WTC11 (cell line): ENCODE results near the gene RHOB. TPM values are rescaled to one million over a fixed set of nuclear protein-coding genes. Genes with fewer than 3 reads are reported as not detected.

Experiments
- ATAC-seq: fragments of 200-7000 bp; cut with Tn5 transposase; 2 replicates; pipeline ENCODE4 v1.10.0; 2021; ENCODE audit warnings: mild to moderate bottlenecking, moderate library complexity
- CTCF ChIA-PET: fragments of 300-600 bp; sonication (Branson Sonifier 250); formaldehyde crosslinking; loops from one replicate; lab custom pipeline; 2021; ENCODE audit warnings: antibody characterized with exemption; lab: Charles Lee
- POLR2A ChIA-PET: fragments of 350-600 bp; sonication (Branson Sonifier 250); formaldehyde crosslinking; loops from one replicate; lab custom pipeline; 2021; ENCODE audit warnings: antibody characterized with exemption; lab: Charles Lee
- DNase-seq: peaks from one replicate; pipeline ENCODE4 v3.0.0; 2021; ENCODE audit warnings: low spot score
- H3K27ac Mint-ChIP-seq: 2 replicates; pipeline ENCODE4 v1.8.0; 2021; ENCODE audit warnings: mixed read lengths
- H3K27me3 Mint-ChIP-seq: 2 replicates; pipeline ENCODE4 v1.8.0; 2021; ENCODE audit warnings: low read depth, mild to moderate bottlenecking, moderate library complexity, mixed read lengths
- H3K36me3 Mint-ChIP-seq: 2 replicates; pipeline ENCODE4 v1.8.0; 2021; ENCODE audit warnings: mixed read lengths
- H3K4me1 Mint-ChIP-seq: 2 replicates; pipeline ENCODE4 v1.8.0; 2022; ENCODE audit warnings: mixed read lengths
- H3K4me3 Mint-ChIP-seq: 2 replicates; pipeline ENCODE4 v1.8.0; 2021; ENCODE audit warnings: mild to moderate bottlenecking, moderate library complexity, mixed read lengths
- H3K9me3 Mint-ChIP-seq: 2 replicates; pipeline ENCODE4 v1.8.0; 2021; ENCODE audit warnings: mixed read lengths
- ATF1 ChIP-seq: sonication (generic); formaldehyde crosslinking; IDR thresholded peaks from 2 replicates; pipeline ENCODE4 v1.8.1; 2023; ENCODE audit warnings: mild to moderate bottlenecking, moderate library complexity, missing genetic modification reagents
- FOXP1 ChIP-seq: sonication (generic); formaldehyde crosslinking; IDR thresholded peaks from 2 replicates; pipeline ENCODE4 v1.8.0; 2022; ENCODE audit warnings: missing genetic modification reagents, mild to moderate bottlenecking, moderate library complexity, borderline replicate concordance
- KAT7 ChIP-seq: sonication (generic); formaldehyde crosslinking; IDR thresholded peaks from 2 replicates; pipeline ENCODE4 v1.8.1; 2023; ENCODE audit warnings: missing genetic modification reagents, mild to moderate bottlenecking, borderline replicate concordance
- NFE2L1 ChIP-seq: sonication (generic); formaldehyde crosslinking; IDR thresholded peaks from 2 replicates; pipeline ENCODE4 v1.8.1; 2023; ENCODE audit warnings: missing genetic modification reagents
- PREB ChIP-seq: sonication (generic); formaldehyde crosslinking; IDR thresholded peaks from 2 replicates; pipeline ENCODE4 v1.8.1; 2022; ENCODE audit warnings: mild to moderate bottlenecking, missing genetic modification reagents, moderate library complexity, borderline replicate concordance
- ZNF138 ChIP-seq: sonication (generic); formaldehyde crosslinking; conservative IDR thresholded peaks from 2 replicates; pipeline ENCODE4 v1.8.1; 2022; ENCODE audit warnings: mild to moderate bottlenecking, moderate library complexity, missing genetic modification reagents
- ZNF219 ChIP-seq: sonication (generic); formaldehyde crosslinking; IDR thresholded peaks from 2 replicates; pipeline ENCODE4 v1.8.0; 2023; ENCODE audit warnings: missing genetic modification reagents, mild to moderate bottlenecking, borderline replicate concordance
- ZNF232 ChIP-seq: sonication (generic); formaldehyde crosslinking; IDR thresholded peaks from 2 replicates; pipeline ENCODE4 v1.8.0; 2022; ENCODE audit warnings: mild to moderate bottlenecking, missing genetic modification reagents
- ZNF281 ChIP-seq: sonication (generic); formaldehyde crosslinking; IDR thresholded peaks from 2 replicates; pipeline ENCODE4 v1.8.0; 2023; ENCODE audit warnings: mild to moderate bottlenecking, missing genetic modification reagents
- ZNF317 ChIP-seq: sonication (generic); formaldehyde crosslinking; IDR thresholded peaks from 2 replicates; pipeline ENCODE4 v1.8.1; 2023; ENCODE audit warnings: low read depth, mild to moderate bottlenecking, moderate library complexity, missing genetic modification reagents, borderline replicate concordance
- total RNA-seq: library from RNA; stranded (reverse); gene quantifications from 3 replicates; pipeline ENCODE4 v1.2.3, GENCODE V29; 2021
- TF ChIP-seq, protein P1 (sequence below): fragments of 250-450 bp; sonication (Bioruptor Pico); IDR thresholded peaks from 2 replicates; pipeline ENCODE4 v1.9.0; 2021; ENCODE audit warnings: mild to moderate bottlenecking, borderline replicate concordance
- TF ChIP-seq, protein P2 (sequence below): fragments of 250-450 bp; sonication (Bioruptor Pico); IDR thresholded peaks from 2 replicates; pipeline ENCODE4 v1.8.0; 2021; ENCODE audit warnings: mild to moderate bottlenecking
- TF ChIP-seq, protein P3 (sequence below): fragments of 200-600 bp; IDR thresholded peaks from 2 replicates; pipeline ENCODE4 v1.8.0; 2022; ENCODE audit warnings: antibody characterized with exemption
- TF ChIP-seq, protein P4 (sequence below): sonication (generic); formaldehyde crosslinking; IDR thresholded peaks from 2 replicates; pipeline ENCODE4 v1.8.1; 2023; ENCODE audit warnings: mild to moderate bottlenecking, missing genetic modification reagents

RHOB gene
- total RNA-seq, 1 experiment from 2014 or later, result 20.4 TPM

GRCh38 chr2:20430035-20430434, 16.8 kb upstream of the RHOB start:
- no peak for TF ChIP-seq ZNF138 (CRISPR knock-in tag)
- TF ChIP-seq NFE2L1 (CRISPR knock-in tag), result no peak
- TF ChIP-seq KAT7, result no peak
- TF ChIP-seq, protein P1, sequence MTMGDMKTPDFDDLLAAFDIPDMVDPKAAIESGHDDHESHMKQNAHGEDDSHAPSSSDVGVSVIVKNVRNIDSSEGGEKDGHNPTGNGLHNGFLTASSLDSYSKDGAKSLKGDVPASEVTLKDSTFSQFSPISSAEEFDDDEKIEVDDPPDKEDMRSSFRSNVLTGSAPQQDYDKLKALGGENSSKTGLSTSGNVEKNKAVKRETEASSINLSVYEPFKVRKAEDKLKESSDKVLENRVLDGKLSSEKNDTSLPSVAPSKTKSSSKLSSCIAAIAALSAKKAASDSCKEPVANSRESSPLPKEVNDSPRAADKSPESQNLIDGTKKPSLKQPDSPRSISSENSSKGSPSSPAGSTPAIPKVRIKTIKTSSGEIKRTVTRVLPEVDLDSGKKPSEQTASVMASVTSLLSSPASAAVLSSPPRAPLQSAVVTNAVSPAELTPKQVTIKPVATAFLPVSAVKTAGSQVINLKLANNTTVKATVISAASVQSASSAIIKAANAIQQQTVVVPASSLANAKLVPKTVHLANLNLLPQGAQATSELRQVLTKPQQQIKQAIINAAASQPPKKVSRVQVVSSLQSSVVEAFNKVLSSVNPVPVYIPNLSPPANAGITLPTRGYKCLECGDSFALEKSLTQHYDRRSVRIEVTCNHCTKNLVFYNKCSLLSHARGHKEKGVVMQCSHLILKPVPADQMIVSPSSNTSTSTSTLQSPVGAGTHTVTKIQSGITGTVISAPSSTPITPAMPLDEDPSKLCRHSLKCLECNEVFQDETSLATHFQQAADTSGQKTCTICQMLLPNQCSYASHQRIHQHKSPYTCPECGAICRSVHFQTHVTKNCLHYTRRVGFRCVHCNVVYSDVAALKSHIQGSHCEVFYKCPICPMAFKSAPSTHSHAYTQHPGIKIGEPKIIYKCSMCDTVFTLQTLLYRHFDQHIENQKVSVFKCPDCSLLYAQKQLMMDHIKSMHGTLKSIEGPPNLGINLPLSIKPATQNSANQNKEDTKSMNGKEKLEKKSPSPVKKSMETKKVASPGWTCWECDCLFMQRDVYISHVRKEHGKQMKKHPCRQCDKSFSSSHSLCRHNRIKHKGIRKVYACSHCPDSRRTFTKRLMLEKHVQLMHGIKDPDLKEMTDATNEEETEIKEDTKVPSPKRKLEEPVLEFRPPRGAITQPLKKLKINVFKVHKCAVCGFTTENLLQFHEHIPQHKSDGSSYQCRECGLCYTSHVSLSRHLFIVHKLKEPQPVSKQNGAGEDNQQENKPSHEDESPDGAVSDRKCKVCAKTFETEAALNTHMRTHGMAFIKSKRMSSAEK (CRISPR knock-in tag), result no peak
- no peak for TF ChIP-seq PREB (CRISPR knock-in tag)
- TF ChIP-seq ZNF317 (CRISPR knock-in tag), result no peak
- no peak for TF ChIP-seq ZNF232 (CRISPR knock-in tag)
- peaks cover 2% of the 10 kb centered on the region for H3K4me1 Mint-ChIP-seq
- no peak overlapping the region for H3K27ac Mint-ChIP-seq

GRCh38 chr2:20430461-20431300, 16.2 kb upstream of the RHOB start:
- POLR2A ChIA-PET, result no interaction called here
- TF ChIP-seq NFE2L1 (CRISPR knock-in tag), result no peak
- no peak for TF ChIP-seq ZNF317 (CRISPR knock-in tag)
- no peak for TF ChIP-seq ATF1
- Mint-ChIP-seq H3K9me3 (no peaks in the 10 kb centered on the region), H3K4me3 (no peak overlapping the region), H3K27me3 (no peaks in the 10 kb centered on the region; the same call in 1 of the 2 replicates), H3K36me3 (no peaks in the 10 kb centered on the region), H3K4me1 (no peaks in the 10 kb centered on the region), H3K27ac (no peak overlapping the region; the same call in 1 of the 2 replicates)
- CTCF ChIA-PET, result interaction anchor here (1.4 to 2.4 kb wide), 3 partner anchors 8 to 19 kb away, joined by 3 to 10 read pairs (median 4); no protein-coding TSS in a partner anchor
- DNase-seq, result no peak
- no peak for ATAC-seq

More at GRCh38 chr2:20430035-20430434, 16.8 kb upstream of the RHOB start:
- Mint-ChIP-seq H3K36me3 (no peaks in the 10 kb centered on the region), H3K9me3 (no peaks in the 10 kb centered on the region), H3K4me3 (no peak overlapping the region), H3K27me3 (no peaks in the 10 kb centered on the region; the same call in 1 of the 2 replicates)
- ATAC-seq (no peak), DNase-seq (no peak)
- CTCF ChIA-PET, result no interaction called here
- POLR2A ChIA-PET, result no interaction called here

- Mint-ChIP-seq H3K27ac (no peak overlapping the region), H3K4me3 (no peak overlapping the region), H3K4me1 (no peaks in the 10 kb centered on the region), H3K9me3 (no peaks in the 10 kb centered on the region), H3K27me3 (no peaks in the 10 kb centered on the region; the same call in 1 of the 2 replicates), H3K36me3 (no peaks in the 10 kb centered on the region)
- ChIA-PET POLR2A (no interaction called here), CTCF (interaction anchor here (1.0 to 2.4 kb wide), 5 partner anchors 9 to 211 kb away, joined by 3 to 10 read pairs (median 3); no protein-coding TSS in a partner anchor)
- no peak for ATAC-seq
- no peak for DNase-seq
- TF ChIP-seq ZNF281 (CRISPR knock-in tag), result no peak
- TF ChIP-seq, protein P2, sequence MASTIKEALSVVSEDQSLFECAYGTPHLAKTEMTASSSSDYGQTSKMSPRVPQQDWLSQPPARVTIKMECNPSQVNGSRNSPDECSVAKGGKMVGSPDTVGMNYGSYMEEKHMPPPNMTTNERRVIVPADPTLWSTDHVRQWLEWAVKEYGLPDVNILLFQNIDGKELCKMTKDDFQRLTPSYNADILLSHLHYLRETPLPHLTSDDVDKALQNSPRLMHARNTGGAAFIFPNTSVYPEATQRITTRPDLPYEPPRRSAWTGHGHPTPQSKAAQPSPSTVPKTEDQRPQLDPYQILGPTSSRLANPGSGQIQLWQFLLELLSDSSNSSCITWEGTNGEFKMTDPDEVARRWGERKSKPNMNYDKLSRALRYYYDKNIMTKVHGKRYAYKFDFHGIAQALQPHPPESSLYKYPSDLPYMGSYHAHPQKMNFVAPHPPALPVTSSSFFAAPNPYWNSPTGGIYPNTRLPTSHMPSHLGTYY (CRISPR knock-in tag), result no peak
- TF ChIP-seq FOXP1, result no peak
- TF ChIP-seq ATF1, result no peak
- TF ChIP-seq, protein P3, sequence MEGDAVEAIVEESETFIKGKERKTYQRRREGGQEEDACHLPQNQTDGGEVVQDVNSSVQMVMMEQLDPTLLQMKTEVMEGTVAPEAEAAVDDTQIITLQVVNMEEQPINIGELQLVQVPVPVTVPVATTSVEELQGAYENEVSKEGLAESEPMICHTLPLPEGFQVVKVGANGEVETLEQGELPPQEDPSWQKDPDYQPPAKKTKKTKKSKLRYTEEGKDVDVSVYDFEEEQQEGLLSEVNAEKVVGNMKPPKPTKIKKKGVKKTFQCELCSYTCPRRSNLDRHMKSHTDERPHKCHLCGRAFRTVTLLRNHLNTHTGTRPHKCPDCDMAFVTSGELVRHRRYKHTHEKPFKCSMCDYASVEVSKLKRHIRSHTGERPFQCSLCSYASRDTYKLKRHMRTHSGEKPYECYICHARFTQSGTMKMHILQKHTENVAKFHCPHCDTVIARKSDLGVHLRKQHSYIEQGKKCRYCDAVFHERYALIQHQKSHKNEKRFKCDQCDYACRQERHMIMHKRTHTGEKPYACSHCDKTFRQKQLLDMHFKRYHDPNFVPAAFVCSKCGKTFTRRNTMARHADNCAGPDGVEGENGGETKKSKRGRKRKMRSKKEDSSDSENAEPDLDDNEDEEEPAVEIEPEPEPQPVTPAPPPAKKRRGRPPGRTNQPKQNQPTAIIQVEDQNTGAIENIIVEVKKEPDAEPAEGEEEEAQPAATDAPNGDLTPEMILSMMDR, result no peak
- TF ChIP-seq, protein P4, sequence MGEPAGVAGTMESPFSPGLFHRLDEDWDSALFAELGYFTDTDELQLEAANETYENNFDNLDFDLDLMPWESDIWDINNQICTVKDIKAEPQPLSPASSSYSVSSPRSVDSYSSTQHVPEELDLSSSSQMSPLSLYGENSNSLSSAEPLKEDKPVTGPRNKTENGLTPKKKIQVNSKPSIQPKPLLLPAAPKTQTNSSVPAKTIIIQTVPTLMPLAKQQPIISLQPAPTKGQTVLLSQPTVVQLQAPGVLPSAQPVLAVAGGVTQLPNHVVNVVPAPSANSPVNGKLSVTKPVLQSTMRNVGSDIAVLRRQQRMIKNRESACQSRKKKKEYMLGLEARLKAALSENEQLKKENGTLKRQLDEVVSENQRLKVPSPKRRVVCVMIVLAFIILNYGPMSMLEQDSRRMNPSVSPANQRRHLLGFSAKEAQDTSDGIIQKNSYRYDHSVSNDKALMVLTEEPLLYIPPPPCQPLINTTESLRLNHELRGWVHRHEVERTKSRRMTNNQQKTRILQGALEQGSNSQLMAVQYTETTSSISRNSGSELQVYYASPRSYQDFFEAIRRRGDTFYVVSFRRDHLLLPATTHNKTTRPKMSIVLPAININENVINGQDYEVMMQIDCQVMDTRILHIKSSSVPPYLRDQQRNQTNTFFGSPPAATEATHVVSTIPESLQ (CRISPR knock-in tag), result no peak
- no peak for TF ChIP-seq ZNF219 (CRISPR knock-in tag)
Measured at GRCh38 chr2:20431301-20431698, 15.6 kb upstream of the RHOB start.
